Peyer's patch (tissue), 4 donors: ENCODE data around the gene SPSB2.

Experiments used
- POLR2A ChIP-seq, 2 donors: fragments of 450-650 bp; IDR thresholded peaks; one replicate each; pipeline ENCODE4 v1.5.1; 2017; ENCODE audit warnings: antibody characterized with exemption in 2 of 2, mild to moderate bottlenecking in 2 of 2, moderate library complexity in 2 of 2
- TF ChIP-seq, protein P1 (sequence below), 6 experiments: fragments of 450-650 bp in 4 of 6; fragments of 200-600 bp in 2 of 6; sonication (generic) in 1 of 6; IDR thresholded peaks; one replicate each; pipeline ENCODE4 v1.5.1; 2017 to 2019; ENCODE audit warnings: antibody characterized with exemption in 6 of 6, mild to moderate bottlenecking in 3 of 6, moderate library complexity in 1 of 6

DNA sequence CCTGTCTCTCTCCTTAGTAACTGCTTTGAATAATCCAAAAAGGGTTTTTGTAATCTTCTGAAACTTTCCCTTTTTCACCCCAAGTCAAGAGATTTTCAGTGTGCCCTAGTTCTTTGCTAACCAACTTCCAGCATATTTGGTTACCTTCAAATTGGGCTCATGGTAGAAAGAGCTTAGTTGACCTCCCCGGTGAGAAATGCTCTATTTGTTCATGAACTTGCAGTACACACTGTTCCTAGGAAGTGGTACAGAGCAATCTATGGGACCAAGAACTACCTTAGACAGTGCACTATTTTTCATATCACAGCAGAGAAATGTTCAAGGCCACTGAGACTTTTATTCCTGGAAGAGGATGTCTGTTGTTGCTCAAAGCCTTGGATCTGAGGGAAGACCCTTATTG is 19.5 kb downstream of the SPSB2 start:
- TF ChIP-seq, protein P1, sequence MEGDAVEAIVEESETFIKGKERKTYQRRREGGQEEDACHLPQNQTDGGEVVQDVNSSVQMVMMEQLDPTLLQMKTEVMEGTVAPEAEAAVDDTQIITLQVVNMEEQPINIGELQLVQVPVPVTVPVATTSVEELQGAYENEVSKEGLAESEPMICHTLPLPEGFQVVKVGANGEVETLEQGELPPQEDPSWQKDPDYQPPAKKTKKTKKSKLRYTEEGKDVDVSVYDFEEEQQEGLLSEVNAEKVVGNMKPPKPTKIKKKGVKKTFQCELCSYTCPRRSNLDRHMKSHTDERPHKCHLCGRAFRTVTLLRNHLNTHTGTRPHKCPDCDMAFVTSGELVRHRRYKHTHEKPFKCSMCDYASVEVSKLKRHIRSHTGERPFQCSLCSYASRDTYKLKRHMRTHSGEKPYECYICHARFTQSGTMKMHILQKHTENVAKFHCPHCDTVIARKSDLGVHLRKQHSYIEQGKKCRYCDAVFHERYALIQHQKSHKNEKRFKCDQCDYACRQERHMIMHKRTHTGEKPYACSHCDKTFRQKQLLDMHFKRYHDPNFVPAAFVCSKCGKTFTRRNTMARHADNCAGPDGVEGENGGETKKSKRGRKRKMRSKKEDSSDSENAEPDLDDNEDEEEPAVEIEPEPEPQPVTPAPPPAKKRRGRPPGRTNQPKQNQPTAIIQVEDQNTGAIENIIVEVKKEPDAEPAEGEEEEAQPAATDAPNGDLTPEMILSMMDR (IDR thresholded peaks at IDR 0.05) = no peak
- TF ChIP-seq POLR2A (IDR thresholded peaks at IDR 0.05) = no peak
